NCI-H1694 treated with DMSO at 0.1 percent for 48 hours (cell line): ENCODE results near the gene KSR2.
A peak's percentile ranks its signal among the peaks of the same experiment; 100 is the strongest.
"Not testable (repeated sequence)": the region's sequence is repeated elsewhere in the genome, so short reads cannot be mapped to it uniquely, and the experiment has no call there.

Source experiments
- DNase-seq: peaks from one replicate; lab custom pipeline; 2025; lab: John Stamatoyannopoulos, UW

The KSR2 gene

DNA sequence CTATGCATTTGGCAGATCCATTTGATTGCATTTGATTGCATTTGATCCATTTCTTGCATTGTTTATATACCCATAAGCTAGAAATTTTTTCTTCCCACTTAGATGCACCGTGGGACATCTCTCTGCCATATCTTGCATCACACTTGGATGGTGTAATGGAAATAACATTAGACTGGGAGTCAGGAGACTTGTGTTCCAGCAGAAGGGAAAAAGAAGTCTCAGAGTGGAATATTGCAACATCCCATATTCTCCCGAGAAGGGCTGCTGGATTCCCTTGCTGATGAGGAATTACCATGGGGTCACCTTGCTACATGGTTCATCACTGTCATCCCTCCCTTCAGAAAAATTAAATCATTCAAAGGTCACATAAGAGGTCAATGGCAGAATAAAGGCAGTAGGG lies 78.1 kb downstream of the KSR2 start:
- no peak for DNase-seq

DNA sequence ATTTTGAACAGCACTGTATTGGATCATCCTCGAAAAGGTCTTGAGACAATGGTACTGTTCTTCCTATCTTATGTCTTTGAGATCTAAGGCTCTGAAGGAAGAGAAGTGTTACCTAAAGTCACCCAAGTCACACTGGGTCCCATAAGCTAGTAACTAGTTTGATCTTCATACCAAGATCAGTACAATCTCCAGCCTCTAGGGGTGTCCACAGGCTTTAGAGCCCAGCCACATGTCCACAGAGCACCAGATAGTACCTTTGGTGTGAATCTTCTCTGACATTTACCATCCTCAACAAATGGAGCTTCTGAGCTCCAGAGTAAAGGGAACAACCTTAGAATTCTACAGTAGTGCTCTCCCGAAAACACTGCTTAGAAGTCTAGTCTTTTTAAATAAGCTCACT lies 78.7 kb downstream of the KSR2 start:
- DNase-seq: no peak

DNA sequence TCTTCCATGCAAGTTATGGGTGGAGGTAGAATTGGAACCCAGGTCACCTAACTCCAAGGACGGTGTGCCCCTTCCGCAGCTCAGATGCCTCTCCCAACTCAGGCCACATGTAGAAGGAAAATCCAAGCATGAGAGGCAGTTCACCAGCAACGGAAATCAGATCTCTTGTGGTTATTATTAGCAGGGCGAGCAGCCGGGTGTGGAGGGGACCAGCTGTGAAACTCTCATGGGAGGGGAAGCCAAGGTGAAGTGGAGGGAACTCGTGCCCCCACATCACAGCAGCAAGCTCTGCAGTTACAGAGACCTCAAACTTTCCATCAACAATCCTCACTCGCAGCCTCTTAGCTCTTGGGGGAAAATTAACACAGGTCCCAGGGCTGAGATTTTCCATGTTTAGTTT lies 79.7 kb downstream of the KSR2 start:
- DNase-seq: no peak

DNA sequence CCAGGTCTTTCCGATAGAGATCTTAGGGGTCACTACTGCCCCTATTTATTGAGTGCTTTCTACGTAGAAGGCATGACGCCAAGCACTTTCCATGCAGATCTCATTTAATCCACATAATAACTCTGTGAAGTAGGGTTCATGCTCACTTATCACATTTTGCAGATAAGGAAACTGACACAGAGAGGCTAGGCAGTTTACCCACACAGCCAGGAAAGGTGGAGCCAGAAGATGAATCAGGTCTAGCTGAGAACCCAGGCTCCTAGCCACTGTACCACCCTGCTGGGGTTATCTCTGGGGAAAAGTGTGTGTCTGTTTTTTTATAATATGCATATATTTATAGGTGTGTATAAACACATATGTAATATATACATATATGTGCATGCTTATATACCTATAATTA lies 83.6 kb downstream of the KSR2 start:
- DNase-seq: no peak

DNA sequence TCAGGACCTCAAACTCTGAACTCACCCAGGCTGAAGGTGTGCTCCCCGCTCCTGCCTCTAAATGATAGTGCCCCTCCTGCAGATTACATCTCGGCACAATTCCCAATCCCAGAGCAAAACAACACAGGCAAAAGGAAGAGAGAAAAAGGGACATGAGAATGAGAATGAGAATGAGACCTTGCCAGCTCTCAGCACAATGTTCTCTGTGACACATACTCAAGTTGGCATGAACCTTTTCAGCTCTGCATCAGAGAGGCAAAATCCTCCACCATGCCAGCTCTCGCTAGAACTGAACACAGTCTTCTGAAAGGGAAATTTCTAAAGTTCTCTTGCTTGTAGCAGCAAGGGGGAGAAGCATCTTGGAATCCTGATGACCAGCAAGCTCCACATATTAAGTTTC lies 84.6 kb downstream of the KSR2 start:
- no peak for DNase-seq

DNA sequence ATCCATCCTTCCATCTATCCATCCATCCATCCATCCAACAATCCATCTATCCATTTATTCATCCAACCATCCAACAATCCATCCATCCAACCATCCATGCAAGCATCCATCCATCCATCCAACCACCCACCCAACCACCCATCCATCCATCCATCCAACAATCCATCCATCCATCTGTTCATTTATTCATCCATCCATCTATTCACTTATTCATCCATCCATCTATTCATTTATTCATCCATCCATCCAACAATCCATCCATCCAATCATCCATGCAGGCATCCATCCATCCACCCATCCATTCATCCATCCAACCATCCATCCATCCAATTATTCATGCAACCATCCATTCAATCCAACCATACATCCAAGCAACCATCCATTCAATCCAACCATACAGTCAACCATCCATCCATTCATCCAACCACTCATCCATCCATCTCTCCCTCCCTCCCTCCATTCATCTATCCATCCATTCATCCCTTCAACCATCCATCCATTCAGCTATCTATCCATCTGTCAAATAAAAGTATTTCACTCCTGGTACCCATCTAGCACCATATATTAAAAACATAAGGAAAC lies 86.1 kb downstream of the KSR2 start:
- no peak for DNase-seq

DNA sequence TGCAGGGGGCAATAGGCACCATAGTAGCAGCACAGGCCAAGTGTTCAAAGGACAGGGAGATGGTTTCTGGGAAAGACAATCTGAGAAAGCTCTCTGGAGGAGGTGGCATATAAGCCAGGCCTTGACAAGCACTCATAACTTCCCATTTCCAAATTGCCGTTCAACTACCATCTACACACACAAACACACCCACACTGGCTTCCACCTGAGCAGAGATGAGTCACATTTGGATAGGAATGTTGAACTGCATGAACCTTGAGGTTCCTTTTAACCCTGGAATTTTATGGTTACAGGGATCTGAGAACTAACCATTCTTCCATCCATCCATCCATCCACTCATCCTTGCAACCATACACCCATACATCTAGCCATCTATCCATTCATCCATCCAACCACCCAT lies 86.6 kb downstream of the KSR2 start:
- no peak for DNase-seq

DNA sequence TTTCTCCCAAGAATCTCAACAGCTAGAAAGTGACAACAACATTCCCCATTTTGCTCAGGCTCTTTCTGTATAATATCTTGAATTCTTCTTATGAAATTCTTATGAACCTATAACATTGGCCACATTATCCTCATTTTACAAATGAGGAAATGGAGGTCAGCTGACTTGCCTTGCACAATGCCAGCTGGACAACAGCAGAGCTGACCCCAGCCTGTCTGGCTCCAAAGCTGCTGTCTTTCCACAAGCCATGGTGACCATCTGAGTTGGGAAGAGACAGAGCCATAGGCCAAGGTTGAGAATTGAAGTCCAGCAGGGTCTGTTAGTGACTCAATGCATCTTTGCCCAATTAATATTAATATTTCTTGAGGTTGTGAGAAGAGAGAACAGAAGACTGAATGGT lies 87.3 kb downstream of the KSR2 start:
- no peak for DNase-seq

DNA sequence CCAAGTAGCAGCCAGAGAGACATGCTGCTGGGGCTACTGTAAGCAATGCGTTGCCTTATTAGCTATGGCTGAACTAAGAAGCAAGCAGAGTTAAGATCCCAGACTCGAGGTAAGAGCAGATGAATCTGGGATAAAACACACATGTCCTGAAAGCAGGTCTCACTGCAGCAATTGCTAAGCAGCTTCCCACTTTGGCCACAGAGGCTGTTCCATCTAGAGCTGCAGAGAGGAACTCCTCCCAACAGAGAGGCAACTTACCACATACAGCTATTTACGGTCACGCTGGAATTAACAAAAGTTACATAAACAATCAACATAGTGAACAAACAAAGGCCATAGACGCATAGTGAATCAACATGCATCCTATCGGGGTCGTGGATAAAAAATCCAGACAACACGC lies 90.2 kb downstream of the KSR2 start:
- DNase-seq: no peak

DNA sequence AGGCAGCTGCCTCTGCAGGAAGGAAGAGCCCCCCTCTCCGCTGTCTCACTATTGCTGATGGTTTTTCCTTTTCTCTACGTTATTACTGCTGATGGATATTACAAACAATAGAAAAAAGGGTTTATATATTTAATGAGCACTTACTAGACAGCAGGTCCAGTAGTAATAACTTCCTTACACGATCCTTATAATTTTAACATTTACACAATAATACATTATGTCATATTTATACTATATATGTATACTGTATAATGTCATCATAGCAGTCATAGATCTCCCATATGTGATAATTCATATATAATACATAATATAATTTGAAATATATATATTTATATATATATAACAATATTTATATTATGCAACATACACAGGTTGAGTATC lies 92.4 kb downstream of the KSR2 start:
- DNase-seq: no peak

DNA sequence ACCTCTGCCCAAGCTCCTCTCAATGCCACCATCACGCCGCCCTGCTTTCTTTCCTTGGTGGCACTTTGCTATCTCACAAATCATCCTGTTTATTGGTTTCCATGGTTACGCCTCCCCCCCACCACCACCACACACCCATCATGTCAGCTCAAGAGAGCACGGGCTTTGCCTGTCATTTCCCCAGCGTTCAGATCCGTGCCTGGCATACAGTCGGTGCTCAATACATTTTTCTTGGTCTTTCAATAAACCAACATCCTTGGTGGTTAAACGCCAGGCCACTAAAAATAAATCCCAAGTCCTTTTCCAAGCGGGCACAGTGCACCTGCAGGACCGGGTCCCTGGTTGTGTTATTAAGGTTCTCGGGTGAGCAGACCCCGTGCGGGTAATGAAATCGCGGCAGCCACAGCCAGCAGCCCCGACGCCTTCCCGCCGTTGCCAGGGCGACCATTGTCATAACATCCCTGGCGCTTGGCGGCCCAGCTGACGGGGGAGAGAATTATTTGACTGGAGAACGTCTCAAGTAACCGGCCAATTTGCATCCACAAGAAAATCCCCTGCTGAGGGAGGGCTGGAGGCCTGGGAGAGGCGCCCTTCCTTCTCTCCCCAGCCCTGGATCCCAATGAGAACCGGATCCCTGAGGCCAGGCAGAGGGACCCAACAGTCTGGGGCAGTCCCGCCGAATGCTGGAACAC lies 92.9 kb downstream of the KSR2 start:
- DNase-seq: no peak

DNA sequence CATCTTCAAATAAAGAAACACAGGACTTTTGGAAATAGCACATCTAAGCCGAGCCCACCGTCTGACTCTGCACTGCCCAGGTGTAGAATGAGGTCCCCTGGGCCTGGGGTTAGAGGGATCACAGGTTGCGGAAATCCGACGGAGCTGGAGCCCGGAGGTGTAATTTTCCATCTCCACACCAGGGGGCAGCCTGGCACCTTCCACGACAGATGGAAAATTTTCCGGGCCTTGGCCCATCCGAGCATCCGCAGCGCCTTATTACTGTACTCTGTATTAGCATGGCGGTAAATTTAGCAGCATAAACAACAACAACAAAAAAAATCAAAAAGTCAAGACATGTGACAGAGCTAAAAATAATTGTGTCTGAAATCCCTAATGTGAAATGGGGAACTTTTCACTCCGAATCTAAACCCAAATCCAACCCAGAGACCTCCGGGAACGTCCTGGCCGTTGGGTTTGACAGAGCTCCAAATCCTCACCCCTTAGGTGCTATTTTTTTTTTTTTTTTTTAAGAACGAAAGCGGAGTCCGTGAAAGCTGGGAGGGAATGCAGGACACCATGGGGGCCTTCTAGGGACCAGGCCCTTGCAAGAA lies 93.9 kb downstream of the KSR2 start:
- peak; percentile 59 for DNase-seq

DNA sequence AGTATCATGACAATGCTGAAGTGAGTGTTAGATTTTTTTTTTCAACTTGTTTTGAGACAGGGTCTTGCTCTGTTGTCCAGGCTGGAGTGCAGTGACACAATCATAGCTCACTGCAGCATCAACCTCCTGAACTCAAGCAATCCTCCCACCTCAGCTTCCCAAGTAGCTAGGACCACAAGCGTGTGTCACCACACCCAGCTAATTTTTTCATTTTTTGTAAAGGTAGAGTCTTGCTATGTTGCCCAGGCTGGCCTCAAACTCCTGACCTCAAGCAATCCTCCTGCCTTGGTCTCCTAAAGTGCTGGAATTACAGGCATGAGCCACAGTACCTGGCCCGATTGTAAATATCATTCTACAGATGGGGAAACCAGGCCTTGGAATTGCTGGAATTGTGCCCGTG lies 94.6 kb downstream of the KSR2 start:
- DNase-seq: not testable (repeated sequence)

DNA sequence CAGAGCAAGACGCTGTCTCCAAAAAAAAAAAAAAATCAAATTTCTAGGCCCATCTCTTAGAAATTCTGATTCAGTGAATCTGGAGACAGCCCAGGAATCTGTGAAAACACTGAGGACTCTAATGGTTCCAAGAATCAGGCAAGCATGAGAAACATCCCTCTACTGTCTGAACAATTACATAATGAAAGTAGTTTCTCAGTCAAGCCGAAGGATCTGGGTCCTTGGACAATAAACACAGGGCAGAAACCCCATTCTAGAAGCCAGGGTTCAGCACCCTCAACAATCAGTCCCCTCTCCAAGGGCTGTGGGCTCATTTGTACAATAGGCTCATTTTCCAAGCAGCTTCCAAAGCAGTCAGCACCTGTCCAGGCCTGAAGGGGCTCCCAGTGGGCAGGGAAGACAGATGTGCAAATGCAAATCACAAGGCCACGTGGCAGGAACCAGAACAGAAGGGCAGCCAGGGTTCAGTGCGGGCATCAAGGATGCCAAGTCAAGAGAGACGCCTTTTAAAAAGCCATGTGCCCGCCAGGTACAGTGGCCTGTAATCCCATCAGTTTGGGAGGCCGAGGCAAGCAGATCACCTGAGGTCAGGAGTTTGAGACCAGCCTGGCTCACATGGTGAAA lies 96.1 kb downstream of the KSR2 start:
- DNase-seq: no peak

DNA sequence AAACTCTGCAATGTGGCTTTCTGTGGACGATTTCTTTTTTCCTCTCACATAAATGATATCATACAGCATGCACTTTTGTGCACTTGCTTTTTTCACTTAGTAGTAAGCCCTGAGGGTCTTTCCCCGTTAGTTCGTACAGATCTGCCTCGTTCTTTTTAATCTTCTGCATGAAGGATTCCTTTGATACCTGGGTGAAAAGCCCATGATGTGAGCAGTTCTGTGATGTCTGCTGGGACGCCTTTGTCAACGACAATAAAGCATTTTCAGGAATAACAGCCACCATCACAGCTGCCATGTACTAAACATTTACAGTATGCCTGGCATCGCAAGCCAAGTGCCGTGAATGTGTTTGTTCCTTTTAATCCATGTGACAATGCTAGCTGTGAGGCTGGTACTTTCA lies 99.2 kb downstream of the KSR2 start:
- no peak for DNase-seq

DNA sequence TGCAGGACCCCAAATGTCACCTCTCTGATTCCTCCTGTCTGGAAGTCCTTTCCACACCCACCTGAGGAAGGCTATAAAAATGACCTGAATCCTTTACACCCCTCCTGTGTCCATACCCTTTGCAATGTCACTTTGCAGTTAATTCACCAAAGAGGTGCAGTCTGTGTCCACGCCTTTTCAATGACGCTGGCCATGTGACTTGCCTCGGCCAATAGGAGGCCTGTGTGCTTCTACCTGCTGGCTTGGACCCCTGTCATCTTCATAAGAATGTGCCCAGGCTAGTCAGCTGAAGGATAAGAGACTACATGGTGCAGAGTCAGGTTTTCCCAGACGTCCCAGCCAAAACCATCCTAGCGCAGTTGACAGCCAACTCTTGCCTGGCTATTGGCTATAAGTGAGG lies 101.4 kb downstream of the KSR2 start:
- no peak for DNase-seq

DNA sequence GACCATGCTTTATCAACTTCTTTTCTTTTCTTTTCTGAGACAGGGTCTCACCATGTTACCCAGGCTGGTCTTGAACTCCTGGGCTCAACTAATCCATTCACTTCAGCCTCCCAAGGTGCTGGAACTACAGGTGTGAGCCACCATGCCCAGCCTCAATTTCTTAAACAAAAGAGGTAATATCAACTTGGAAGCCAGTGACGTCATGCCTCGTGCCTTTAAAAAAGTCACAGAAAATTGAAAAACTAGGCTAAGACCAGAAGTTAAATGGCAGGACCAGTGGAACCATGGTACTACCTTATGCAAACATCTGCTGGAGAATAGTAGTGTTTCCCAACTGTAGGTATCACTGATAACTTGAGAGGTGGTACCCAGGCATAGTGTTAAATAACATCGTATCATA lies 103.3 kb downstream of the KSR2 start:
- DNase-seq: no peak

DNA sequence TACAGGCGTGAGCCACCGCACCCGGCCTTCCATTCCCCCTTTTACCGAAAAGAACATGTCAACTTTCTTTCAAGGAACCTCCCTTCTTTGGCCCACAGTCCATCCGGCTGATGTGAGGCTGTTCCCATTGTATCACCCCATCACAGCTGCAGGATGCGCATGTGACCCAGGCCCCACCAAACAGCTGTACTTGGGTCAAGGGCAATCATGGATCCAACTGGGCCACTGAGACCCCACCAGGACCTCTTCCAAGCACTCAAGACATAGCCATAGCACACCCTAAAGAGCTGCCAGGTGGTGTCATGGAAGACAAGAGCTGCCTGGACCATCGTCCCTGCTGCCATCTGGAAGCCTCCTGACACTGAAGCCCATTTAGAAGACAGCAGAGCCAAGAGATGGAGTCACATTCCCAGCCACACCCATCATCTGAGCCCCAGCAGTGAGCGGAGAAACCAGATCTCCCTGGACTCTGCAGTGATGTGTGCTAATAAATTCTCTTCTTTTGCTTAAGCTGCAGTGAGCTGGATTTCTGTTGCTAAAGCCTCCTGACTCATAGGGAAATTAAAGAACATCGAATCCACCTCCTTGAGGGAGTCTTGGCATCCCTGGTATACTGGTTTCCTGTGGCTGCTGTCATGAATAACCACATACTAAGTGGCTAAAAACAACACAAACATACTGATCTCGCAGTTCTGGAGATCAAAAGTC lies 105.6 kb downstream of the KSR2 start:
- DNase-seq: no peak

DNA sequence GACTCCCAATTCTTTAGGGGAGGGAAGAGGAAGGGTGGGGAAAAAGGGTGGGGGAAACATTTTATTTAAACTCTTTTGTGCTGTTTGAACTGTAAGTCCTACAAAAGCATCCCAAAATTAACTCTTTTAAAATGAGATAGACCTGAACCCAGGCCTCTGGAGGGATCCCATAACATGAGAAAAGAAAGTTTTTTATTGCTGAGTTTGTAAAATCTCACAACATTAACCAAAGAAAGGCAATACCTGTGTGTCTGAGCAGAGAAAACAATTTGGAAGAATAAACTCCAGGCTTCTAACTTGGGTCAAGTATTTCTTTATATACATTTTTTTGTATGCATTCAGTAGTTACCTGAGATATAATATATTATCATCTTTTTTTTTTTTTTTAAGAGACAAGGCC lies 107.1 kb downstream of the KSR2 start:
- DNase-seq: no peak

DNA sequence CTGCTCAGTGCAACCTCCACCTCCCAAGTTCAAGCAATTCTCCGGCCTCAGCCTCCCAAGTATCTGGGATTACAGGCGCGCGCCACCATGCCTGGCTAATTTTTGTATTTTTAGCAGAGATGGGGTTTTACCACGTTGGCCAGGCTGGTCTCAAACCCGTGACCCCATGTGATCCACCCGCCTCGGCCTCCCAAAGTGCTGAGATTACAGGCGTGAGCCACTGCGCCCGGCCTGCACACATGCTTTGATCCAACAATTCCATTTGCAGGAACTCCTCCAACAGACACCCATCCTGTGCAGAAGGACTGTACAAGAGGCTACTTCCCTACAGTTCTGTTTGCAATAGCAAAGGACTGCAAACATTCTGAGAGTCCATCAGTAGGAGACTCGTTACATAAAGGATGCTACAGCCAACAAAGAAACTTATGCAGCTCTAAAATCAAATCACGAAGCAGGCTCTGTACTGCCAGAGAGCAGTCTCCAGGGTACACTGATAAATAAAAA lies 108.0 kb downstream of the KSR2 start:
- DNase-seq: not testable (repeated sequence)

DNA sequence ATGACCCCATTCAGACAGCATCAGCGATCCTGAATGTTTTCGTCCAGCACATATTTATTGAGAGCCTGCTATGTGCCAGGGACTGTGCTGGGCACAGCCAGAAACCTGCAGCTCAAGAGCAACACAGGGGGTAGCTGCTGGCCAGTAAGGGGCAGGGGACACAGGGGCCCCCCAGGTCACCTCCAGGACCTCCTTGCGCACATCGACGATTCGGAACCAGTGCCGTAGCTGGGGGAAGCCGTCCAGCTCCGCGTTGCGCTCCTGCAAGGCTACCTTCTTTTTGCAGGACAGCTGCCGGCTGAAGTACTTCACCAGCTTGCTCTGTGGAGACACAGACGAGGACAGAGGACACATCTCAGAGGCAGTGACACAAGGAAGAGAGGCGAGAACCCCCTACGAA lies 108.7 kb downstream of the KSR2 start:
- DNase-seq: no peak
